ENCODE data around the gene HUNK.

HUNK gene

DNA sequence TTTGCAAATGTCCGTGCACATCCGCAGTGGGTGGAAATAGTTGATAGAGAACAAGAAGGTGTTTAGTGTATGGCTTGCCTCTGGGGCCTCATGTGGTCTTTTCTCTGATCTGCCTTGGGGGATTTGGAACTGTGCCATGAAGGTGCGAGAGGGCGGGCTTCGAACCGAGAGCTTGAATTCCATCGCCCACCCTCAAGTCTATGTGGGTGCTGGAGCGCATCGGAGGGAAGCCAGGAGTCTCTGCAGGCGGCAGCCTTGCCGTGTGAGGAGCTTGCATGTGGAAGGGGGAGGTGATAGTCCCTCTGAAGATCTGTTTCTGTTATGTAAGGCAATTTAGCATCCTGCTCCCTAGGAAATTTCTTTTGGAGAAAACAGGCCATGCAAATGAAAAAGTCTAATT lies 119.6 kb downstream of the HUNK start:
- TF ChIP-seq, protein P1, sequence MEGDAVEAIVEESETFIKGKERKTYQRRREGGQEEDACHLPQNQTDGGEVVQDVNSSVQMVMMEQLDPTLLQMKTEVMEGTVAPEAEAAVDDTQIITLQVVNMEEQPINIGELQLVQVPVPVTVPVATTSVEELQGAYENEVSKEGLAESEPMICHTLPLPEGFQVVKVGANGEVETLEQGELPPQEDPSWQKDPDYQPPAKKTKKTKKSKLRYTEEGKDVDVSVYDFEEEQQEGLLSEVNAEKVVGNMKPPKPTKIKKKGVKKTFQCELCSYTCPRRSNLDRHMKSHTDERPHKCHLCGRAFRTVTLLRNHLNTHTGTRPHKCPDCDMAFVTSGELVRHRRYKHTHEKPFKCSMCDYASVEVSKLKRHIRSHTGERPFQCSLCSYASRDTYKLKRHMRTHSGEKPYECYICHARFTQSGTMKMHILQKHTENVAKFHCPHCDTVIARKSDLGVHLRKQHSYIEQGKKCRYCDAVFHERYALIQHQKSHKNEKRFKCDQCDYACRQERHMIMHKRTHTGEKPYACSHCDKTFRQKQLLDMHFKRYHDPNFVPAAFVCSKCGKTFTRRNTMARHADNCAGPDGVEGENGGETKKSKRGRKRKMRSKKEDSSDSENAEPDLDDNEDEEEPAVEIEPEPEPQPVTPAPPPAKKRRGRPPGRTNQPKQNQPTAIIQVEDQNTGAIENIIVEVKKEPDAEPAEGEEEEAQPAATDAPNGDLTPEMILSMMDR (IDR thresholded peaks at IDR 0.05; ENCODE audit: borderline replicate concordance, insufficient read depth, low read depth, low read length): no peak

DNA sequence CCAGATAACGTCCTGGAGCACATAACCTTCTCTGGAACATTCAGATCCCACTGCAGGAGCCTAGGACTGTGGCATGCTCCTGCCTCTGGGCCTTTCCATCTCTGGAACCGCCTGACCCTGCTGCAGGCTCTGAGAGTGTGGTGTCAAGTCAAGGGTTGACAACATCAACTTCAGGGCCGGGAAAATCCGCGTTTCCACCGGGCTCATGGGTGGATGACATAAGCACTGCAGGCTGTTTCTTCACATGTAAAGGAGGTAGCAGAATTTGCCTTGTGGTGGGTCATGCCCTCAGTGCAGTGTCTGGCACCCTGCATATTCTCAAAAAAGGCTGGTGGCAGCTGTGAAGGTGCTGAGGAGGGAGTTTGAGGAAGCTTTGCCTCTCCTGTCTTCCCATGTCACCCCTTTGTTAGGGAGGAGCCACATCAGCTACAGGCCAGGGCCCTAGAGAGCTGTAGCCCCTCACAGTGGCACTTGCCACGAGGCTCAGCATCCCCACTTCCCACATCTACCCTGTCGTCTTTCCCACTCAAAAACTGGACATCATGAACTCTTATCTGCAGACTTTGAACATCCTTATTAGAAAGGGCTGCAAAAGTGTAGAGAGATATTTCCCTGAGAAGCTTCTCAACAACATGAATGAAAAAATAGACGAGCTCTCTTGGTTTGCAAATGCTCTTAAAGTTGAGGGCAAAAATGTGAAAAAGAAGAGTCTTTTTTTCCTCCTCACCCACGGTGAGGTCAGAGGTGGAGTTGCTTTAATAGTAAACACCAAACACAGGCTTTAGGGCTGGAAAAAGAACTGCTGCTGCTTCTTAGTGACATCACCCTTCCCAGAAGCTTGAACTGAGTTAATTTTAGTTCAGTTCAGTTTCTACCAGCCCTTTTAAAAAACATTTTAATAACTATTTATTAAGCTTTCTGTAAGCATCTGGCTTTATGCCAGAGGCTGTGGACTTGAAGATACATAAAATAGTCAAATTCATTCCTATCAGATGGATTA lies 121.3 kb downstream of the HUNK start:
- H3K4me3 ChIP-seq (ENCODE audit: low read depth, low read length): no peak overlapping the region
- TF ChIP-seq, protein P1 (IDR thresholded peaks at IDR 0.05; ENCODE audit: borderline replicate concordance, insufficient read depth, low read depth, low read length): no peak

More for the DNA sequence above, 119.6 kb downstream of the HUNK start:
- H3K4me3 ChIP-seq (ENCODE audit: low read depth, low read length): no peak overlapping the region

DNA sequence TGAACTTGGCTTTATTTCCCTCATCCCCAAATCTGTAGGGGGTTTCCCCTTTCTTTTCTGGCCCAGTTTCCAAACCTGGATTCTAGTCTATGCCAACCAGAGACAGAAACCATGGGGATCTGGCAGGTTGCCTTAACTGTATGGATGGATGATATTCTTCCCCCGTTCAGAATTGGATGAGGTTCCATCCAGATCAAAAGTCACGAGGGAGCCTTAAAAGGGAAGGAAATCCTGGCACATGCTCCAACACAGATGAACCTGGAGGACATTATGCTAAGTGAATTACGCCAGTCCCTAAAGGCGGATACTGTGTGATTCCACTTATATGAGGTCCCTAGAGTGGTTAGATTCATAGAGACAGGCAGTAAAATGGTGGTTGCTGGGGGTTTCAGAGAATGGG lies 124.4 kb downstream of the HUNK start:
- TF ChIP-seq, protein P1 (IDR thresholded peaks at IDR 0.05; ENCODE audit: borderline replicate concordance, insufficient read depth, low read depth, low read length): no peak
- no peak overlapping the region for H3K4me3 ChIP-seq (ENCODE audit: low read depth, low read length)

DNA sequence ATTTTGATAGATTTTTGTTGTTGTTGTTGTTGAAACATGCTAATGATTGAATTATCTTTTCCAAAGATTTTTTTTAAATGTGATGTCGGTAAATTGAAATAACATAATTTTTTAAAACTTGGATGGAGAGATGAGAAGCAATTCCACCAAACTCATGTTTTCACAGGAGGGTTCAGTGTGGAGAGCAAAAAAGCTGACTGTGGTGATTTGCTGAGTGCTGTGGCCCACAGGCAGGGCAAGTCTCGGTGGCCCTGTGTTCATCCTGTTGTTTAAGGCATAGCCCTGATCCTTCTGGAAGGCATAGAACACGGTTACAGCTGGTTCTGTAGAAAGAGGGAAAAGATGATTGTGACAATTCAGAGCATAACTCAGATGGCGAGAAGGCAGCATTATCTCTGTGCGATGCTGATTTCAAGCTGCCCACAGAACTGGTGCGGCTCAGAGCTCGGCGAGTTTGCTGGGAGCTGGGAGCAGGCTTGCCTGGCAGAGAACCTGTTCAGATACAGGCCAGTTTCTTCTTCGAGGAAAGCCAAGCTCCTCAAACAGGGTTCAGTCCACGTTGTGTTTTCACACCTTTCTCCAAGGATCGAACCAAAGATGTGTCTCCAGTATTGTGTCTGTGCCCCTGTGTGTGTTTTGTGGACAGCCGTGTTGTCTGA lies 127.1 kb downstream of the HUNK start:
- no peak overlapping the region for H3K4me3 ChIP-seq (ENCODE audit: low read depth, low read length)
- TF ChIP-seq, protein P1 (IDR thresholded peaks at IDR 0.05; ENCODE audit: borderline replicate concordance, insufficient read depth, low read depth, low read length): no peak

DNA sequence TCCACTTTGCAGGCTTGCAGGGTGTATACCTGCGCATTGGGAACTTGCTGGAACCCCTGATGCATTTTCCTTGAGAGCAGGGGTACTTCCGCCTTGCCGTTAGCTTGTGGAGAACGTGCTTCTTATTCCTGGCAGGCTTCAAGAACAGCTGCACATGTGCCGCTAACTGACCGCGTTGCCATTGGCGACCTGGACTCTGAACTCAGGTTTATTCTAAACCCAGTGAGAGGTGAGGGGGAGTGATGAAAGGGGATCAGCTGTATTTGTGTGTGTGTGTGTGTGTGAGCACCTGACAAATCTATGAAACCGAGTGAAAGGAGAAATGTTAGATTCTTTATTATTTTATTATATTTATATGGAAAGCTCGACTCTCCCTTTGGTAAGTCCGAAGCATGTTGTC lies 128.6 kb downstream of the HUNK start:
- TF ChIP-seq, protein P1 (IDR thresholded peaks at IDR 0.05; ENCODE audit: borderline replicate concordance, insufficient read depth, low read depth, low read length): no peak
- no peak overlapping the region for H3K4me3 ChIP-seq (ENCODE audit: low read depth, low read length)

DNA sequence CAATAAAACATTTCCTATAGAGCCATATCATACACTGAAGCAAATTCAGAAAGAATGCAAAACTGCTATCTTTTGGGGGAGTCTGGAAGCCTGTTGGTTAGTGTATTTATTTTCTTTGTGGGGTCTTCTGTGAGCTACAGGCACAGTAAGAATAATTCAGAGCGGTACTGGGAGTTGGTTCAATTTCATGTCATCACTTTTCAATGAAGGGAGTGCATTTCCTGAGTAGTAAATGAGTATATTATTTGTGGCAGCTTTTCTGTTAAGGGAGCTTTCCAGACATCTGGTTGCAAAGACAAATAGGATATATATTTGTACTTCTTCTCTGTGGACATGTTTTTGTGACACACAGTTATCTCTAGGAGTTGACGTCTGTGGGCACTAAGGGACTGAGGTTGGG lies 130.6 kb downstream of the HUNK start:
- no peak overlapping the region for H3K4me3 ChIP-seq (ENCODE audit: low read depth, low read length)
- TF ChIP-seq, protein P1 (IDR thresholded peaks at IDR 0.05; ENCODE audit: borderline replicate concordance, insufficient read depth, low read depth, low read length): no peak

Measured in GM12875 (cell line).